ENCODE data around the gene PRKCZ. TPM values are rescaled to one million over a fixed set of nuclear protein-coding genes. Genes with fewer than 3 reads are reported as not detected.
A peak's percentile ranks its signal among the peaks of the same experiment; 100 is the strongest.

Gene PRKCZ
- polyA plus RNA-seq, 1 of the 3 experiments (the other 2 are of a cell fraction), result 24.2 TPM

DNA sequence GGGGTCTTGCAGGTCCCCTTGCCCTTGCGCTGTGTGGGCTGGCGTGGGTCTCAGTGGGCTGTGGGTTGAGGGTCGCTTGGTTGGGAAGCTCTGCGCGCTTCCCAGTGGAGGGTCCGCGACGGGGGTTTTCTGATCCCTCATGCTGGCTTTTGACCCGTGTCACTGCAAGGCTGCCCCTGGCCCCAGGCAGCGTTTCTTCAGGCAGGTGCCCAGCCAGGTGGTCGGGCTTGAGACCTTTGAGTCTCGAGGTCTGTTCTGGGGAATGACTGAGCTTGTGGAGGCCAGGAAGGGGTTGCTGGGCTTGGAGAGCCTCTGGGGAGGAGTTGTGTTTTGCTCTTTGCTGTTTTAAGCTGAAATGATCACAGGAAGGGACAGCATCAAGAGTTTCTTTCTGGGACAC is 183.3 kb downstream of the PRKCZ start:
- H3K36me3 ChIP-seq (replicated peaks in 1 of 2; ENCODE audit: control insufficient read depth in 1 of 2, insufficient read depth in 2 of 2, low read length in 1 of 2), result no peaks in the 10 kb centered on the region
- CTCF ChIA-PET, result interaction anchor here (0.5 to 9.4 kb wide), 8 partner anchors 38 to 648 kb away, joined by 3 to 47 read pairs (median 4); partner anchors contain the start of gene FAAP20
- peaks cover 98% of the 10 kb centered on the region for H3K79me2 ChIP-seq (ENCODE audit: insufficient read depth)
- H3K9me2 ChIP-seq, result no peaks in the 10 kb centered on the region
- H3K4me2 ChIP-seq, result peak overlapping the region; percentile 24; the same call in 1 of the 2 replicates
- H2AFZ ChIP-seq (ENCODE audit: low read depth), result no peak overlapping the region
- H3K4me3 ChIP-seq (ENCODE audit: low read depth in 2 of 2, low read length in 1 of 2), result no peak overlapping the region
- POLR2A ChIA-PET, result no interaction called here
- peaks cover 97% of the 10 kb centered on the region for H4K20me1 ChIP-seq (ENCODE audit: insufficient read depth)
- no peaks in the 10 kb centered on the region for H3K27me3 ChIP-seq (ENCODE audit: insufficient read depth)
- no peak for TF ChIP-seq FOXM1 (IDR thresholded peaks at IDR 0.05; ENCODE audit: low read depth)
- no peak overlapping the region for H3K9ac ChIP-seq
- no peak for DNase-seq
- peaks cover 0 to 74% of the 10 kb centered on the region in 2 experiments; a peak in 2 of 4 replicates for H3K4me1 ChIP-seq (ENCODE audit: control insufficient read depth in 1 of 2, insufficient read depth in 2 of 2, low read depth in 1 of 2, low read length in 1 of 2)
- no peaks in the 10 kb centered on the region for H3F3A ChIP-seq (replicated peaks; ENCODE audit: insufficient read depth)
- 94% methylated on average over 6 of the region's 12 CpGs for WGBS (ENCODE audit: low lambda C conversion rate)
- no peak overlapping the region for H3K27ac ChIP-seq (ENCODE audit: low read depth in 2 of 2, low read length in 1 of 2)
- H3K9me3 ChIP-seq, result no peaks in the 10 kb centered on the region

- Histone ChIP-seq H2AFZ (ENCODE audit: low read depth) (no peak overlapping the region), H3K27me3 (ENCODE audit: insufficient read depth) (no peaks in the 10 kb centered on the region), H3F3A (replicated peaks; ENCODE audit: insufficient read depth) (no peaks in the 10 kb centered on the region), H3K4me3 (ENCODE audit: low read depth in 2 of 2, low read length in 1 of 2) (no peak overlapping the region), H3K36me3 (replicated peaks in 1 of 2; ENCODE audit: control insufficient read depth in 1 of 2, insufficient read depth in 2 of 2, low read length in 1 of 2) (no peaks in the 10 kb centered on the region), H3K79me2 (ENCODE audit: insufficient read depth) (peaks cover 100% of the 10 kb centered on the region), H3K4me1 (ENCODE audit: control insufficient read depth in 1 of 2, insufficient read depth in 2 of 2, low read depth in 1 of 2, low read length in 1 of 2) (peaks cover 0 to 79% of the 10 kb centered on the region in 2 experiments; a peak in 2 of 4 replicates), H3K4me2 (peak overlapping the region; percentile 24; the same call in 1 of the 2 replicates), H3K9me3 (no peaks in the 10 kb centered on the region), H3K27ac (ENCODE audit: low read depth in 2 of 2, low read length in 1 of 2) (no peak overlapping the region; a peak in 1 of 4 replicates), H3K9me2 (no peaks in the 10 kb centered on the region), H3K9ac (no peak overlapping the region), H4K20me1 (ENCODE audit: insufficient read depth) (peaks cover 100% of the 10 kb centered on the region)
- no peak for DNase-seq
- TF ChIP-seq SMC3 (IDR thresholded peaks at IDR 0.05; ENCODE audit: low read depth, low read length), result no peak
- TF ChIP-seq, protein P1, sequence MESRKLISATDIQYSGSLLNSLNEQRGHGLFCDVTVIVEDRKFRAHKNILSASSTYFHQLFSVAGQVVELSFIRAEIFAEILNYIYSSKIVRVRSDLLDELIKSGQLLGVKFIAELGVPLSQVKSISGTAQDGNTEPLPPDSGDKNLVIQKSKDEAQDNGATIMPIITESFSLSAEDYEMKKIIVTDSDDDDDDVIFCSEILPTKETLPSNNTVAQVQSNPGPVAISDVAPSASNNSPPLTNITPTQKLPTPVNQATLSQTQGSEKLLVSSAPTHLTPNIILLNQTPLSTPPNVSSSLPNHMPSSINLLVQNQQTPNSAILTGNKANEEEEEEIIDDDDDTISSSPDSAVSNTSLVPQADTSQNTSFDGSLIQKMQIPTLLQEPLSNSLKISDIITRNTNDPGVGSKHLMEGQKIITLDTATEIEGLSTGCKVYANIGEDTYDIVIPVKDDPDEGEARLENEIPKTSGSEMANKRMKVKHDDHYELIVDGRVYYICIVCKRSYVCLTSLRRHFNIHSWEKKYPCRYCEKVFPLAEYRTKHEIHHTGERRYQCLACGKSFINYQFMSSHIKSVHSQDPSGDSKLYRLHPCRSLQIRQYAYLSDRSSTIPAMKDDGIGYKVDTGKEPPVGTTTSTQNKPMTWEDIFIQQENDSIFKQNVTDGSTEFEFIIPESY (IDR thresholded peaks at IDR 0.05; ENCODE audit: borderline replicate concordance, low read depth), result no peak
- TF ChIP-seq PBX3 (IDR thresholded peaks at IDR 0.05), result no peak
- no peak for TF ChIP-seq GABPA (IDR thresholded peaks at IDR 0.05; ENCODE audit: low read depth)
- TF ChIP-seq, protein P2, sequence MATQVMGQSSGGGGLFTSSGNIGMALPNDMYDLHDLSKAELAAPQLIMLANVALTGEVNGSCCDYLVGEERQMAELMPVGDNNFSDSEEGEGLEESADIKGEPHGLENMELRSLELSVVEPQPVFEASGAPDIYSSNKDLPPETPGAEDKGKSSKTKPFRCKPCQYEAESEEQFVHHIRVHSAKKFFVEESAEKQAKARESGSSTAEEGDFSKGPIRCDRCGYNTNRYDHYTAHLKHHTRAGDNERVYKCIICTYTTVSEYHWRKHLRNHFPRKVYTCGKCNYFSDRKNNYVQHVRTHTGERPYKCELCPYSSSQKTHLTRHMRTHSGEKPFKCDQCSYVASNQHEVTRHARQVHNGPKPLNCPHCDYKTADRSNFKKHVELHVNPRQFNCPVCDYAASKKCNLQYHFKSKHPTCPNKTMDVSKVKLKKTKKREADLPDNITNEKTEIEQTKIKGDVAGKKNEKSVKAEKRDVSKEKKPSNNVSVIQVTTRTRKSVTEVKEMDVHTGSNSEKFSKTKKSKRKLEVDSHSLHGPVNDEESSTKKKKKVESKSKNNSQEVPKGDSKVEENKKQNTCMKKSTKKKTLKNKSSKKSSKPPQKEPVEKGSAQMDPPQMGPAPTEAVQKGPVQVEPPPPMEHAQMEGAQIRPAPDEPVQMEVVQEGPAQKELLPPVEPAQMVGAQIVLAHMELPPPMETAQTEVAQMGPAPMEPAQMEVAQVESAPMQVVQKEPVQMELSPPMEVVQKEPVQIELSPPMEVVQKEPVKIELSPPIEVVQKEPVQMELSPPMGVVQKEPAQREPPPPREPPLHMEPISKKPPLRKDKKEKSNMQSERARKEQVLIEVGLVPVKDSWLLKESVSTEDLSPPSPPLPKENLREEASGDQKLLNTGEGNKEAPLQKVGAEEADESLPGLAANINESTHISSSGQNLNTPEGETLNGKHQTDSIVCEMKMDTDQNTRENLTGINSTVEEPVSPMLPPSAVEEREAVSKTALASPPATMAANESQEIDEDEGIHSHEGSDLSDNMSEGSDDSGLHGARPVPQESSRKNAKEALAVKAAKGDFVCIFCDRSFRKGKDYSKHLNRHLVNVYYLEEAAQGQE (IDR thresholded peaks at IDR 0.05; ENCODE audit: low read depth, low read length), result no peak
- no peak for TF ChIP-seq NFIC (IDR thresholded peaks at IDR 0.05; ENCODE audit: borderline replicate concordance)
- TF ChIP-seq RAD21 (IDR thresholded peaks at IDR 0.05; ENCODE audit: low read length), result no peak
- ChIA-PET POLR2A (no interaction called here), CTCF (interaction anchor here (0.5 to 9.4 kb wide), 7 partner anchors 39 to 649 kb away, joined by 3 to 47 read pairs (median 3); partner anchors contain the start of gene FAAP20)
- WGBS (ENCODE audit: low lambda C conversion rate), result 75% methylated on average over 13 of the region's 27 CpGs
These were observed 184.0 kb downstream of the PRKCZ start for GRCh38 chr1:2233997-2234761.

Measured in SK-N-SH (cell line).